ENCODE measurements around the gene MRPS14.

DNA sequence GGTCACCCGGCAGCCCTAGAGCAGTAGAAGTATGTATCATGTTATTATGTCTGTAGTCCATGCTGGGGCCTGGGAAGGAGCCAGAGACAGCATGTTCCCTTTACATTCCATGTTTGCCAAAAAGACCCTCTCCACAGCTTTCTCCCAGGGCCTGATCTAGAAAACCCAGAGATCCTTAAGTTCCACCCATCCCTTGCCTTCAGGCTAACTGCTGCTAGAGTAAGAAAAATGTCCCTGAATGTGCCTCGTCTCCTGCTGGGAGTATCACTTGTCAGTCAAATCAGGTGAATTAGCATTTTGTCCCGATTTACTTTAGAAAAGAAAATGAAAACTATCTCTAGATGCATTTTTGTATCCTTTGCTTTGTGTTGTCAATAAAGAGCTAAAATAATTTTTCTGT is 13.3 kb upstream of the MRPS14 start:
- TF ChIP-seq POLR2AphosphoS5 (IDR thresholded peaks at IDR 0.05; ENCODE audit: low read depth, low read length): no peak
- TF ChIP-seq, protein P1, sequence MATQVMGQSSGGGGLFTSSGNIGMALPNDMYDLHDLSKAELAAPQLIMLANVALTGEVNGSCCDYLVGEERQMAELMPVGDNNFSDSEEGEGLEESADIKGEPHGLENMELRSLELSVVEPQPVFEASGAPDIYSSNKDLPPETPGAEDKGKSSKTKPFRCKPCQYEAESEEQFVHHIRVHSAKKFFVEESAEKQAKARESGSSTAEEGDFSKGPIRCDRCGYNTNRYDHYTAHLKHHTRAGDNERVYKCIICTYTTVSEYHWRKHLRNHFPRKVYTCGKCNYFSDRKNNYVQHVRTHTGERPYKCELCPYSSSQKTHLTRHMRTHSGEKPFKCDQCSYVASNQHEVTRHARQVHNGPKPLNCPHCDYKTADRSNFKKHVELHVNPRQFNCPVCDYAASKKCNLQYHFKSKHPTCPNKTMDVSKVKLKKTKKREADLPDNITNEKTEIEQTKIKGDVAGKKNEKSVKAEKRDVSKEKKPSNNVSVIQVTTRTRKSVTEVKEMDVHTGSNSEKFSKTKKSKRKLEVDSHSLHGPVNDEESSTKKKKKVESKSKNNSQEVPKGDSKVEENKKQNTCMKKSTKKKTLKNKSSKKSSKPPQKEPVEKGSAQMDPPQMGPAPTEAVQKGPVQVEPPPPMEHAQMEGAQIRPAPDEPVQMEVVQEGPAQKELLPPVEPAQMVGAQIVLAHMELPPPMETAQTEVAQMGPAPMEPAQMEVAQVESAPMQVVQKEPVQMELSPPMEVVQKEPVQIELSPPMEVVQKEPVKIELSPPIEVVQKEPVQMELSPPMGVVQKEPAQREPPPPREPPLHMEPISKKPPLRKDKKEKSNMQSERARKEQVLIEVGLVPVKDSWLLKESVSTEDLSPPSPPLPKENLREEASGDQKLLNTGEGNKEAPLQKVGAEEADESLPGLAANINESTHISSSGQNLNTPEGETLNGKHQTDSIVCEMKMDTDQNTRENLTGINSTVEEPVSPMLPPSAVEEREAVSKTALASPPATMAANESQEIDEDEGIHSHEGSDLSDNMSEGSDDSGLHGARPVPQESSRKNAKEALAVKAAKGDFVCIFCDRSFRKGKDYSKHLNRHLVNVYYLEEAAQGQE (IDR thresholded peaks at IDR 0.05; ENCODE audit: insufficient read depth in 1 of 2, low read depth in 2 of 2, low read length in 2 of 2): no peak
- no peak for TF ChIP-seq SIN3A (IDR thresholded peaks at IDR 0.05; ENCODE audit: borderline replicate concordance, insufficient read depth, low read length)
- TF ChIP-seq TAF1 (IDR thresholded peaks at IDR 0.05; ENCODE audit: borderline replicate concordance, insufficient read depth, low read length): no peak

Data from PFSK-1 (cell line).